Activated CD4-positive, alpha-beta T cell treated with anti-CD3 and anti-CD28 coated beads for 24 hours (primary cell): ENCODE results near the gene TMEM151A.
A peak's percentile ranks its signal among the peaks of the same experiment; 100 is the strongest.
"Not testable (repeated sequence)": the region's sequence is repeated elsewhere in the genome, so short reads cannot be mapped to it uniquely, and the experiment has no call there.

Source experiments
- DNase-seq, 2 donors: peaks; one replicate each; pipeline ENCODE4 v3.0.0-alpha.2; 2020; ENCODE audit warnings: low read depth in 2 of 2

The TMEM151A gene

DNA sequence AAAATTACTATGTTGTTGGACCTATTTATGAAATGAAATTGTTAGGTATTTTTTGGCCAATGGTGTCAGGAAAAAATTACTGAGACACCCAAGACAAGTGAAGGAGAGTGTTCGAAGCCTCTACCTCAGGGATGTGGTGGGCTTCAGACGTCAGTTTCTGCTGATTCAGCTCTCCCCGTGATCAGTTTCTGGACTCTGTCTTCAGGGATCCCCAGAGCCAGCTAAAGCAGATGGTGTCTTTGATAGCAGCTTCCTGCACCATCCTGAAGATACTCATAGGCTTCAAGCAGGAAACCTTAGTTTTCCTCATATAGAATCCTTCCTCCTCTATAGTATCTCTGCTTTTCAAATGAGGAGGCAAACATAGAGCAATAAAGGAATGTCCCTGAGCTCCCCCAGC lies 17.8 kb downstream of the TMEM151A start:
- DNase-seq, result no peak

DNA sequence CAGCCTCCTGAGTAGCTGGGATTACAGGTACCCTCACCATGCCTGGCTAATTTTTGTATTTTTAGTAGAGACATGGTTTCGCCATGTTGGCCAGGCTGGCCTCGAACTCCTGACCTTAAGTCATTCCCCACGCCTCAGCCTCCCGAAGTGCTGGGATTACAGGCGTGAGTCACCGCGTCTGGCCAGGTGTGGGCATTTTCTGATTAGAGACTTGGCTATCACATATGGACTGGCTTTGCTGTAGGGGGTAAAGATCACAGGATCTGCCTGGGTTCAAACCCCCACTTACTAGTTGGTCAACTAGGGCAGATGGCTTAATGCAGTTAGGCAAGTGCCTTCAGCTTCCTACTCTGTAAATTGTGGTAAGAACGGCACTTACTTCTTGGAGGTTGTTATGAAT lies 18.6 kb downstream of the TMEM151A start:
- DNase-seq, result no peak

DNA sequence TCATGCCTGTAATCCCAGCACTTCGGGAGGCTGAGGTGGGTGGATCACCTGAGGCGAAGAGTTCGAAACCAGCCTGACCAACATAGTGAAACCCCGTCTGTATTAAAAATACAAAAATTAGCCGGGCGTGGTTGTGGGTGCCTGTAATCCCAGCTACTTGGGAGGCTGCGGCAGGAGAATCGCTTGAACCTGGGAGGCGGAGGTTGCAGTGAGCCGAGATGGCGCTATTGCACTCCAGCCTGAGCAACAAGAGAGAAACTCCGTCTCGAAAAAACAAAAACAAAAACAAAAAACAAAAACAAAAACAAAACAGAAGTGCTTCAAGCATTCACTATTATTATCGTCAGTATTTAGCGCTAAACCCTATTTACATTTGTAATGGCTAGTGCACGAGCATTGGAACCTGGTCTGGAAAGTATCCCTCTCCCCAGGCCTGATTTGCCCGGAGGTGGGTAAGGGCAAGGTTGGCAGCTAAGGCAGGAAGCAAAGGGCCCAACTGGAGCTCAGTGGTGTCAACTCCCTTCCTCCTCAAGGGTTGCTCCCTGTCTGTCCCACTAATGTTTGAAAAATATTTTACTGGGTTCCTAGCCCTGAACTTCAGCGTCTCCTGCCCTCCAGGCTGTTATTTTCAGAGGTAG lies 19.2 kb downstream of the TMEM151A start:
- DNase-seq, result not testable (repeated sequence)

DNA sequence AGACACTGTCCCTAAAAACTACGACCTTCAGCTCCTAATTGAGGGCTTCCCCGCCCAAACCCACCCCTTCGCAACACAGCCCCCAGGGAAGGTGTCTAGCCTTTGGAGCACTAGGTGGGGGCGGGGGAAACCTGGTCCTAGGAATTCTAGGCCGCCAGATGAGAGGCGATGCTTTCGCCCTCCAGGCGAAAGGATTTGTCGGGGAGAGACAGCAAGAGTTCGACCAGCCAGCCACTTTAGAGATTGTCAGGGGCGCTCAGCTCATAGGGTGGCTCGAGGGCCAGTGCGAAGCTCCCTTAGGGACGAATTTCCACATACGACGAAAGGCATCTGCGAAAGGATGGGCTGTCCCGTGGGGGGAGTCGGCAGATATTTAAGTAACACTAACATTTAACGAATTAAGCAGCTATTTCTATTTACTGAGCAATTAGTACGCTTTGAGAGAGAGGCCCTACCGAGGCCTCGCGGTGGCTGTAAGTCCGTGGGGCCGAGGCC lies 19.8 kb downstream of the TMEM151A start:
- no peak for DNase-seq

DNA sequence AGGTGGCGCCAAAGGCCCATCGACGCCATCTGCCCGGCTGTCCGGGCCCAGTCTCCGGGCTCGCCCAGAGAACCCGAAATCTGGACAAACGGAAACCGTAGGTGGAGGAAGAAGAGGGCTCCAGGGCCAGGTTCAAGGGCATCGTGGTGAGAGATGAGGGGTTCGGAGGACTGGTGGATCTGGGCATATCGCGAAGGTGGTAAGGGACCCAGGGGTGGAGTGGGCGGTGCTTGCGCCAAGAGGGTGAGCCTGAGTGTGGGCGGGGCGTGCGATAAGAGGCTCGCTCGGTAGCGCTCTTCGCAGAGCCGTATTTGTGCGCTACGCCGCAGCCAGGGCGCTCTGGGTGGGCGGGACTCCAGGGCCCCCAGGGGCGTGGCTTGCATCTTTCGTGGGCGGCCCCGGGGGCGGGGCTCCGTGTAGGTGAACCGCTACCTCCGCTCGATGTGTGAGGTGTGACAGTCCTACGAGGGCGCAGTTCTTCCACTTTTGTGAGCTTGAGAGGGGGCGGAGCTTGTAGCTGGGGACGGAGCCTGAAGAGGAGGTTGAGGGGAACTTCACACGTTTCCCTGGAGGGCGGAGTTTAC lies 20.4 kb downstream of the TMEM151A start:
- peak; percentile 85 to 92 for DNase-seq

DNA sequence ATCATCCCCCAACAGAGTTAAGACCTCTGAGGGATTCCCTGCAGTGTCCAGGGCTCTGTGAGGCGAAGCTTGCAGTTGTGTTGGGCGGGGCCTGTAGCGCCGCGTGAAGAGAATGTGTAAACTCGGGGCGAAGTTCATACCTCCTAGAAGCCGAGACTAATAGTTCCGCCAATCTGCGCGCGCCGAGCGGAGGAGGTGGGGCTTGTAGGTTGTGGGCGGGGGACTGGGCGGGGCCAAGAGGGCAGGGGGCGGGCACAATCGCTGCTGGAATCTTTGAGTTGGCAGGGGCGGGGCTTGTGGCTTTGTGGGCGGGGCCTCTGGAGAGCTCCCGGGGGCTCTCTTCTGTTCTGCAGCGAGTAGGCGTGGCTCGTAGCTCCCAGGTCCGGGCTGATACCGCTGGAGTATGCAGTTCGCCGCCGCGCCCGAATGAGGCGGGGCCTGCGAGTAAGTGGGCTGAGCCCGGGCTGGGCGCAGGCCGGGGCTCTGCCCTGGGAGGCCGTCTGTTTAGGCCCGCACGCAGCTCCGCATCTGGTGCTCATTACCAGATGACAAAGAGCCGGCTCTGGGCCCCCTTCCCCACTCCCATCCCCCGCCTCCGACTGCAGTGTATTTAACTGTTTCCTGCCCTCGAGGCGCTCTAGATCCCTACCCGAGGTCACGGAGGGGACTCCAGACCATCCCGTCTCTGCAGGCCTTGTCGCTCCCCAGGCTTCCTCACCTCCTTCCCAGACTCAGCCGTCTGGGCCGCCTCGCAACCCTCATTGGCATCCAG lies 21.0 kb downstream of the TMEM151A start:
- peak; percentile 94 to 97 for DNase-seq

DNA sequence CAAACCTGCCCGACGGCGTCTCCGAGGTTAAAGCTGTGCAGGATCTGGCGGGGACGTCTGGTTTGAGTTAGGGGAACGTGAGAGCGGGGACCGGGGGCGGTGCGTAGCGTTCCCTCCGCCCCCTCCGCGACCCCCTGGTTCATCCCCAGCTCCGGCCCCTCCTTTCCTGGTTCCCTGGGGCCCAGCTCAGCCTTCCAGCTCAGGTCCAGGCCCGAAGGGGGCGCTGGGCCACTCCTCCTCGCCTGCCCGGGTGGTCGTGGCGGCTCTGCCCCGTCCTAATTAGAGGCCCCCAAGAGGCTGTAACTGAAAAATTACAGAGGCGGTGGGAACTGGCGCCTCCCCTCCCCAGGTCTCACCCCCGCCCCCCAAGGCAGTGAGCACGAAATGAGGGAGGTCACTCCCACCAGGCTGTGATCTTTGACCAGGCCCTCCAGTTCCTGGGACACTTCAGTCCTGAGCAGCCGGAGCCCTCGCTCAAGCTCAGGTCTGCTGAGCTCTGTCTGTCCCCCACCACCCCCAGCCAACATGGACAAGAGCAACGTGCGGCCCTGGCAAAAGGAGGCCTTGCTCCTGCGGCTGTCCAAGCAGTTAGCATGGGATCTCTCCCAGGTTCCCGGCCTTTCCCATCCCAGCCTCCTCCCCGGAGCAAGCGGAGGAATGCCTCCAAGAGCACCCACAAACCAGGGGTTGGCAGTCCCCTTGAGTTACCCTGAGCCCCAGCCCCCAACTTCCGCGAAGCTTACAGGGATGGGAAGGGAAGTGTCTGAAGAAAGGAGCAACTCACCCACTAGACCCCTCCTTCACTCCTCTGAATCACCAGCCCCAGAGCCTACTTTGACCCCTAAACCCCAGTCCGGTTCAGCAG lies 21.9 kb downstream of the TMEM151A start:
- no peak for DNase-seq

DNA sequence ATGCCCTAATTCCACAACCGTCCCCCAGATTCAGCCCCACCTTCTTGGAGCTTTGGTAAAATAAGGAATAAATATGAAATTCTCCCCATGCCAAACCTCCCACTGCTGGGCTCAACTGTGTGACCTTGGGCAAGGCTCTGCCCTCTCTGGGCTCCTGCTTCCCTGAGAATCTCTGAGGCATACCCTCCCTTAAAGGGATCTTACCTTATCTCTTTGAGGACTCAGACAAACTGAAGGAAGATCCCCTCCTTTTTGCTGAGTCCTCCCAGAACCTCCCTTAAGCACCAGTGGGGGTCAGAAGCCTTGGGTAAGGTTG lies 22.4 kb downstream of the TMEM151A start:
- no peak for DNase-seq

DNA sequence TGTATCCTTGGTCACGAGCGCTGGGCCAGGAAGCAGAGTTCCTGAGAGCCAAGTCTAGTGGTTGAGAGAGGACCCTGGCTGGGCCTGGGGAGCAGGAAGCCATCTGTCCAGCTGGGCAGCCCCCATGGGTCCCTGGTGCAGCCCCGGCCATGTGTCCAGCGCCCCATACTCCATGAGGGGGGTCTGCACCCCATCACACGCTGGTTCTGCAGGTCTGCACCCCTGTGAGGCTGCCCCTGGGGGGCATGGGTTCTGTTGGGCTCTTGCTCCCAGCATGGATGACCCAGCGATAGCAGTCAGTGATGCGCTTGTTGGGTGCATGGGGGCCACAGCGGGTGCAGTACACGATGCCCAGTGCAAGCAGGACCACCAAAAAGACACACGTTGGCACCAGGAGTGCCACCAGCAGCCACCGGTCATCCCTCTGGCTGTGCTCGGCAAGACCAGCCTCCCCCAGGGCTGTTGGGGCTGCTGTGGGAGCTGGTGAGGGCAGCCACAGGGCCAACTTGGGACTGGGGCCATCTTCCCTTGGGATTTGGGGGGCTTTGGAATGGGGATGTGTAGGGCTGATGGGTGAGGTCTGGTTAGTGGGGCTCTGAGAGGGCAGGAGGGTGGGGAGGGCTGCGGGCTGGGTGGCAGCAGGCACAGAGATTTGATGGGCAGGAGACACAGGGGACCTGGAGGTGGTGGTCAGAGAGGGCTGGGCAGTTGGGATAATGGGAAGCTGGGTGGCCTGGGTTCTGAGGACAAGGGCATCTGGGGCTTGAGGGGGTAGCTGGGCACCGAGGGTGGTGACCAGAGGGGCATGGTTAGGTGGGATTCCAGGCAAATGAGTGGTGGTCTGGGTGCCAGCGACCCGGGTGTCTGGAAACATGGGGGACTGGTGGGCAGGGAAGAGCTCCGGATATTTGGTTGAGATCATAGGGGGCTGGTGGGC lies 23.1 kb downstream of the TMEM151A start:
- DNase-seq, result no peak

DNA sequence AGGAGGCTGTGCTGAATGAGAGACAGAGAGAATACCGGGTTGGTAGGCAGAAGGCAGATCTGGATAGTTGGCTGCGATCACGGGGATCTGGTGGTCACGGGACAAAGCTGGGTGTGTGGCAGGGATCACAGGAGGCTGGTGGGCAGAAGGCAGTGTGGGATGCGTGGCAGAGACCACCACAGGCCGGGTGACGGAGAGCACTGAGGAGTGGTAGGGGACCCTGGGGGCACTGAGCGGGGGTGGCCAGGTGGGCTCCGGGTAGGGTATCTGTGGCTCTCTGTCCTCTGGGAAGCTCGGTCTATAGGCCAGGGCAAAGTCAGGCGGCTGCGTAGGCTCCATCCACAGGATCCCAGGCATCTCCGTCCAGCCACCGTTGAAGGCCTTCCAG lies 23.8 kb downstream of the TMEM151A start:
- no peak for DNase-seq

DNA sequence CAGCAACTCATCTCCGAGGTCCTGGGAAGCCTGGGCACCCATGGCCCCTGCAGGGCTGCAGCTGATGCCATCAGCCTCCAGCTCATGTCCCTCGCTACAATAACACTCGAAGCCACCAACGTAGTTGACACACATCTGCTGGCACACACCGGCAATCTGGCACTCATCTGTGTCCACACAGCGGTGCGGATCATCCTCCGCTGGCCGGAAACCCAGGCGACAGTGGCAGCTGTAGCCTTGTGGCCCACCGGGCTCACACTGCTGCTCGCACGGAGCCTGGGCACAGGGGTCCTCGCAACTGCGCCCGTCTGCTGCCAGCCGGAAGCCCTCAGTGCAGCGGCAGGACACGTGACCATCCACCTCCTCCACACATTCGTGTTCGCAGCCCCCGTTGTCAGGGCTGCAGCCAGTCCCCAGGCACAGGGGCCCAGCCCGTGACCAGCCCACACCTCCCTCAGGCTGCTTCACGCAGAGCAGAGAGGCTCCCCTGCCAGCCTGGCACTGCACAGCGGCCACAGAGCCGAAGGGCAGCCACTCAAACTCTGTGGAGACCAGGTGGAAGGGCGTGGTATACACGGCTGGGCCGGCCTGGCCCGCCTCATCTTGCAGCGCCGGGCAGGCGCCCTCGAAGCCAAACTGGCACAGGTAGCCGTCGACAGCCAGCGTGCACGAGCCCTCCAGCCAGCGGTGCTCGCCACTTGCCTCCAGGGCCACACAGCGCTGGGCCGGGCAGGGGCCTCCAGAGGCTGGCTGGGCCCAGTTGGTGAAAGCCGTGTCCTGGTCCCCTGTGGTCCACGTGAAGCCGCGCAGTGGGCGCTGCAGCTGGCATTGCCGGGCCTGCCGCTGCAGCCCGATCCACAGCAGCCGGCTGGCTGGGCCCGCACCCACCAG lies 24.5 kb downstream of the TMEM151A start:
- DNase-seq, result no peak

DNA sequence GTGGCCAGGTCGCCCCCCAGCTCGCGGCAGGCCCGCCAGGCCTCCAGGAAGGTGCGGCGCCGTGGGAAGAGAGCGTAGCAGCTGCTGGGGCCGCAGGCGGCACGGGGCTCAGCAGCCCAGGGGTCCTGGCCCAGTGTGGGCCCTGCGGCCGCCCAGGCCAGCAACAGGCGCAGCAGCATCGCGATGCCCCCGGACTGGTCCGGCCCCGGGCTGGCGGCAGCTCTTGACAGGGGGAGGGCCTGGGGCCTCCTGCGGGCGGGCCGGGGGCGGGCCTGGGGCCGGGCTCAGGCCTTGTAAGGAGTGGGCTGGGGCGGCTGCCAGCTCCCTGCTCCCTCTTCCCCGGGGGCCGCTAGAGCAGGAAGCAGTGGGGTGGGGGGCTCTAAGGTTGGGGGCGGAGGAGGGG lies 25.2 kb downstream of the TMEM151A start, which contains the start of gene CD248:
Gene CD248, minus strand, starts transcription at position 196 of the 403 bp plus-strand sequence. Its CDS starts 17 bp downstream, at position 179.
- DNase-seq, result no peak

DNA sequence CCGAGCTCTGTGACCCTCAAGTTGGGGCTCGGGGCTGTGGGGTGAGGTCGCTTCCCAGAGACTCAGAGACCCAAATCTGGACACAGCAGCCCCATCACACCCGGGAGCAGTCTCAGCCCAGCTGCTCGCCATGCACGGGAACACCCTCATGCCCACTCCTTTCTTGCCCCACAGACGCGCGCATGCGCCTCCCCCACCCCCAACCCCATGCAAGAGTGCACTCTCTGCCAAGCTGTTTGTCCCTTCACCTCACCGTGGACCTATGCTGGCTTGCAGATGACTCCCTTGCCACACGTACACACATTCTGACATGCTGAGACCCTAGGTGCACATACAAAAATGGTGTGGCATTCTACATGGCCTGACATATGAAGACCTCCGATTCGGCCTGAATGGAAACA lies 25.6 kb downstream of the TMEM151A start:
- DNase-seq, result no peak

DNA sequence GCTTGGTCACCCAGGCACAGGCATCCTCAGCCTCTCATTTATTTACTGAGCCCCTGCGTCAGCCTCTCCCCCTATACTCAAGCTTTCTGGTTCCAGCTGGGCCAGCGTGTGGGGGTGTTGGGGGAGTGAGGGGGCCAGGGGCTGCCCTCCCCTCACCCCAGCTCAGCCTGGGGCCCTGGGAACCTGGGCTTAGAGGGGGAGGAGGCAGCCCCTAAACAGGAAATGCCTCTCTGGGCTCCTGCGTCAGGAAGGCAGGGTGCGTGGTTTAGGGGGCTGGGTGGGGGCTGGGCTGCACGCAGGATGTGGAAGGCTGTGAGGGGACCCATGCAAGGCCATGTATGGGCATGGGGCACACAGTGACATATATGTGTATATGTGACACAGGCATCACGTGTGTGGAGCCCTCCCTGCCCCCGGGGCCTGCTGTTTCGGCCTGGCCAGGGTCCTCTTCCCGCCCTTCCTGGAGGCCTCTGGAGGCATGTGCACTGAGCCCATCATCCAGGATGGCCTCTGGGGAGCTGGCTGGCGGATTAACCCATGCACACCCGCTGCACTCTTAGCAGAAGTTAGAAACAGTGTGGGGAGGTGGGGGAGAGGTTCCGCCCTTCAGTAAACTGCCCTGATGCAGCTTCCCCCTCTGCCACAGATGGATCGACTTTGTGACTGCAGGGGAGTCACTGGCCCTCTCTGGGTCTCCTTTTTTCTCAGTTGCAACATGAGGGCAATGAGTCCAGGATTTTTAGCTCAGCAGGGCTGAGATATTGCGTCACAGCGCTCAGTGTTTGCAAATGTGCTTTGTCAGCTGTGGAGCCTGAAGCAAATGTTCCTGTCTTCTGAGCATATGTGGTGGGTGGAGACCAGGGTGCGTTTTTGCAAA lies 26.3 kb downstream of the TMEM151A start:
- no peak for DNase-seq

DNA sequence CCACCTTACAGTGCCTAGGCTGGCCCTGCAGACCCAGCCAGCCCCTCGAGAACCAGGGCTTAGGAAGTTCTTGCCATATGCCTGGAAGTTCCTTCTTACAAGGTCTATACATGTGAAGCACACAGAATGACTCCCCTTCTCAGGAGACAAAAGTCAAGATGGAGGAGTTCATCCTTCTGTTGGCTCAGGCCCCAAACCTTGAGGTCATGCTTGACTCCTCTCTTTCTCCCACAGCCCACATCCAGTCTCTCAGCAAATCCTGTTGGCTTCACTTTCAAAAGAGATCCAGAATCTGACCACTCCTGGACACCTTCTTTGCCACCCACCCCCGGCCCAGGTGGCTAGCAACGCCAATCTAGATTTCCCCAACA lies 26.9 kb downstream of the TMEM151A start:
- no peak for DNase-seq

DNA sequence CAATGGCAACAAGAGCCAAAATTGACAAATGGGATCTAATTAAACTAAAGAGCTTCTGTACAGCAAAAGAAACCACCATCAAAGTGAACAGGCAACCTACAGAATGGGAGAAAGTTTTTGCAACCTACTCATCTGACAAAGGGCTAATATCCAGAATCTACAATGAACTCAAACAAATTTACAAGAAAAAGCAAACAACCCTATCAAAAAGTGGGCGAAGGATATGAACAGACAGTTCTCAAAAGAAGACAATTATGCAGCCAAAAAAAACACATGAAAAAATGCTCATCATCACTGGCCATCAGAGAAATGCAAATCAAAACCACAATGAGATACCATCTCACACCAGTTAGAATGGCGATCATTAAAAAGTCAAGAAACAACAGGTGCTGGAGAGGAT lies 28.6 kb downstream of the TMEM151A start:
- DNase-seq, result not testable (repeated sequence)

DNA sequence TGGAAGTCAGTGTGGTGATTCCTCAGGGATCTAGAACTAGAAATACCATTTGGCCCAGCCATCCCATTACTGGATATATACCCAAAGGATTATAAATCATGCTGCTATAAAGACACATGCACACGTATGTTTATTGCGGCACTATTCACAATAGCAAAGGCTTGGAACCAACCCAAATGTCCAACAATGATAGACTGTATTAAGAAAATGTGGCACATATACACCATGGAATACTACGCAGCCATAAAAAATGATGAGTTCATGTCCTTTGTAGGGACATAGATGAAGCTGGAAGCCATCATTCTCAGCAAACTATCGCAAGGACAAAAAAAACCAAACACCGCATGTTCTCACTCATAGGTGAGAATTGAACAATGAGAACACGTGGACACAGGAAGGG lies 29.1 kb downstream of the TMEM151A start:
- not testable (repeated sequence) for DNase-seq

DNA sequence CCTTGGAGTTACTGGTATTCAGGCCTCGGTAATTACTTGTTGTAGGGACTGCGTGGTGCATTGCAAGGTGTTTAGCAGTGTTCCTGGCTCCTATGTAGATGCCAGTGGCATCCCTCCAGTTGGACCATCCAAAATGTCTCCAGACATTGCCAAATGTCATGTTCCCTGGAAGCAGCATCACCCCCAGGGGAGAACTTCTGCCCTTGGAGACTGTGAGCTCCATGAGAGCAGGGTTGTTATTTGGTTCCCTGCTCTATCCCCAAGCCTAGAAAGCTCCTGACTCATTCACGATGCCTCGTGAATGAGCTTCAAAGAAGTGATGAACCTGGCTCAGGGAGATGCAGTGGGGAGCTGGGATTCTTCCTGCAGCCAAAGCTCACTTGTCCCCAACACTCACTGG lies 29.9 kb downstream of the TMEM151A start:
- no peak for DNase-seq
